ENCODE results near the gene UXS1.
A peak's percentile ranks its signal among the peaks of the same experiment; 100 is the strongest.

UXS1 gene

GRCh38 chr2:106184857-106185256 lies 9.2 kb downstream of the UXS1 start:
- Mint-ChIP-seq H3K27me3 (no peaks in the 10 kb centered on the region), H3K27ac (ENCODE audit: low read depth) (no peak overlapping the region), H3K36me3 (ENCODE audit: insufficient read depth) (peaks cover 3% of the 10 kb centered on the region), H3K4me1 (peaks cover 63% of the 10 kb centered on the region), H3K9me3 (no peaks in the 10 kb centered on the region), H3K4me3 (no peak overlapping the region)
- ATAC-seq (replicated peaks; ENCODE audit: extremely low read depth, poor library complexity, severe bottlenecking) (no peak), DNase-seq (ENCODE audit: low spot score in 2 of 2) (no peak)

GRCh38 chr2:106184394-106184793 lies 9.7 kb downstream of the UXS1 start:
- peaks cover 60% of the 10 kb centered on the region for H3K4me1 Mint-ChIP-seq
- ATAC-seq (replicated peaks; ENCODE audit: extremely low read depth, poor library complexity, severe bottlenecking) (no peak), DNase-seq (ENCODE audit: low spot score in 2 of 2) (no peak)
- no peaks in the 10 kb centered on the region for H3K9me3 Mint-ChIP-seq
- no peak overlapping the region for H3K4me3 Mint-ChIP-seq
- H3K27me3 Mint-ChIP-seq: no peaks in the 10 kb centered on the region
- peaks cover 3% of the 10 kb centered on the region for H3K36me3 Mint-ChIP-seq (ENCODE audit: insufficient read depth)
- no peak overlapping the region for H3K27ac Mint-ChIP-seq (ENCODE audit: low read depth)

GRCh38 chr2:106183101-106183696 lies 10.9 kb downstream of the UXS1 start:
- DNase-seq (ENCODE audit: low spot score in 2 of 2) (no peak), ATAC-seq (replicated peaks; ENCODE audit: extremely low read depth, poor library complexity, severe bottlenecking) (no peak)
- H3K9me3 Mint-ChIP-seq: no peaks in the 10 kb centered on the region
- no peaks in the 10 kb centered on the region for H3K36me3 Mint-ChIP-seq (ENCODE audit: insufficient read depth)
- H3K27me3 Mint-ChIP-seq: no peaks in the 10 kb centered on the region
- no peak overlapping the region for H3K4me3 Mint-ChIP-seq
- peaks cover 60% of the 10 kb centered on the region for H3K4me1 Mint-ChIP-seq
- H3K27ac Mint-ChIP-seq (ENCODE audit: low read depth): no peak overlapping the region

GRCh38 chr2:106181064-106181463 lies 13.0 kb downstream of the UXS1 start:
- Mint-ChIP-seq H3K36me3 (ENCODE audit: insufficient read depth) (peaks cover 2% of the 10 kb centered on the region), H3K4me1 (peaks cover 67% of the 10 kb centered on the region), H3K4me3 (no peak overlapping the region), H3K9me3 (no peaks in the 10 kb centered on the region), H3K27ac (ENCODE audit: low read depth) (no peak overlapping the region), H3K27me3 (no peaks in the 10 kb centered on the region)
- DNase-seq (ENCODE audit: low spot score in 2 of 2) (no peak), ATAC-seq (replicated peaks; ENCODE audit: extremely low read depth, poor library complexity, severe bottlenecking) (no peak)

GRCh38 chr2:106180602-106181001 lies 13.5 kb downstream of the UXS1 start:
- H3K4me1 Mint-ChIP-seq: peaks cover 68% of the 10 kb centered on the region
- no peak for ATAC-seq (replicated peaks; ENCODE audit: extremely low read depth, poor library complexity, severe bottlenecking)
- no peaks in the 10 kb centered on the region for H3K27me3 Mint-ChIP-seq
- no peaks in the 10 kb centered on the region for H3K9me3 Mint-ChIP-seq
- no peak overlapping the region for H3K4me3 Mint-ChIP-seq
- no peak overlapping the region for H3K27ac Mint-ChIP-seq (ENCODE audit: low read depth)
- peaks cover 2% of the 10 kb centered on the region for H3K36me3 Mint-ChIP-seq (ENCODE audit: insufficient read depth)
- no peak for DNase-seq (ENCODE audit: low spot score in 2 of 2)

- H3K27ac Mint-ChIP-seq (ENCODE audit: low read depth): no peak overlapping the region
- DNase-seq (ENCODE audit: low spot score in 2 of 2) (no peak), ATAC-seq (replicated peaks; ENCODE audit: extremely low read depth, poor library complexity, severe bottlenecking) (no peak)
- H3K27me3 Mint-ChIP-seq: no peaks in the 10 kb centered on the region
- H3K4me3 Mint-ChIP-seq: no peak overlapping the region
- H3K36me3 Mint-ChIP-seq (ENCODE audit: insufficient read depth): peaks cover 2% of the 10 kb centered on the region
- no peaks in the 10 kb centered on the region for H3K9me3 Mint-ChIP-seq
- peaks cover 63% of the 10 kb centered on the region for H3K4me1 Mint-ChIP-seq
Observed at GRCh38 chr2:106178716-106179115, 15.4 kb downstream of the UXS1 start.

- no peaks in the 10 kb centered on the region for H3K27me3 Mint-ChIP-seq
- H3K9me3 Mint-ChIP-seq: no peaks in the 10 kb centered on the region
- H3K4me3 Mint-ChIP-seq: no peak overlapping the region
- DNase-seq (ENCODE audit: low spot score in 2 of 2) (no peak), ATAC-seq (replicated peaks; ENCODE audit: extremely low read depth, poor library complexity, severe bottlenecking) (no peak)
- peaks cover 4% of the 10 kb centered on the region for H3K36me3 Mint-ChIP-seq (ENCODE audit: insufficient read depth)
- H3K27ac Mint-ChIP-seq (ENCODE audit: low read depth): peak overlapping the region; percentile 27
- H3K4me1 Mint-ChIP-seq: peaks cover 58% of the 10 kb centered on the region
Observed at GRCh38 chr2:106177581-106177980, 16.5 kb downstream of the UXS1 start.

GRCh38 chr2:106176446-106177099 lies 17.5 kb downstream of the UXS1 start:
- Mint-ChIP-seq H3K4me3 (no peak overlapping the region), H3K36me3 (ENCODE audit: insufficient read depth) (peaks cover 5% of the 10 kb centered on the region), H3K4me1 (peaks cover 53% of the 10 kb centered on the region), H3K27ac (ENCODE audit: low read depth) (no peak overlapping the region), H3K9me3 (no peaks in the 10 kb centered on the region), H3K27me3 (no peaks in the 10 kb centered on the region)
- ATAC-seq (replicated peaks; ENCODE audit: extremely low read depth, poor library complexity, severe bottlenecking): no peak
- DNase-seq (ENCODE audit: low spot score in 2 of 2): no peak

GRCh38 chr2:106175086-106175850 lies 18.8 kb downstream of the UXS1 start:
- Mint-ChIP-seq H3K36me3 (ENCODE audit: insufficient read depth) (peaks cover 7% of the 10 kb centered on the region), H3K4me1 (peaks cover 45% of the 10 kb centered on the region), H3K4me3 (no peak overlapping the region), H3K27ac (ENCODE audit: low read depth) (no peak overlapping the region), H3K27me3 (no peaks in the 10 kb centered on the region), H3K9me3 (no peaks in the 10 kb centered on the region)
- DNase-seq (ENCODE audit: low spot score in 2 of 2): no peak
- no peak for ATAC-seq (replicated peaks; ENCODE audit: extremely low read depth, poor library complexity, severe bottlenecking)

- H3K27ac Mint-ChIP-seq (ENCODE audit: low read depth): no peak overlapping the region
- H3K4me1 Mint-ChIP-seq: peaks cover 52% of the 10 kb centered on the region
- DNase-seq (ENCODE audit: low spot score in 2 of 2) (no peak), ATAC-seq (replicated peaks; ENCODE audit: extremely low read depth, poor library complexity, severe bottlenecking) (no peak)
- H3K36me3 Mint-ChIP-seq (ENCODE audit: insufficient read depth): peaks cover 7% of the 10 kb centered on the region
- H3K4me3 Mint-ChIP-seq: no peak overlapping the region
- H3K27me3 Mint-ChIP-seq: no peaks in the 10 kb centered on the region
- no peaks in the 10 kb centered on the region for H3K9me3 Mint-ChIP-seq
Observed at GRCh38 chr2:106174056-106174455, 20.0 kb downstream of the UXS1 start.

GRCh38 chr2:106172649-106173048 lies 21.5 kb downstream of the UXS1 start:
- ATAC-seq (replicated peaks; ENCODE audit: extremely low read depth, poor library complexity, severe bottlenecking) (no peak), DNase-seq (ENCODE audit: low spot score in 2 of 2) (no peak)
- Mint-ChIP-seq H3K9me3 (no peaks in the 10 kb centered on the region), H3K27ac (ENCODE audit: low read depth) (no peak overlapping the region), H3K36me3 (ENCODE audit: insufficient read depth) (peaks cover 7% of the 10 kb centered on the region), H3K4me1 (peaks cover 49% of the 10 kb centered on the region), H3K4me3 (no peak overlapping the region), H3K27me3 (no peaks in the 10 kb centered on the region)

- H3K4me1 Mint-ChIP-seq: peaks cover 49% of the 10 kb centered on the region
- H3K27ac Mint-ChIP-seq (ENCODE audit: low read depth): no peak overlapping the region
Observed at GRCh38 chr2:106168657-106169056, 25.4 kb downstream of the UXS1 start.

GRCh38 chr2:106167067-106167466 lies 27.0 kb downstream of the UXS1 start:
- H3K4me1 Mint-ChIP-seq: peaks cover 47% of the 10 kb centered on the region

More at GRCh38 chr2:106168657-106169056, 25.4 kb downstream of the UXS1 start:
- ATAC-seq (replicated peaks; ENCODE audit: extremely low read depth, poor library complexity, severe bottlenecking) (no peak), DNase-seq (ENCODE audit: low spot score in 2 of 2) (no peak)
- H3K9me3 Mint-ChIP-seq: no peaks in the 10 kb centered on the region
- peaks cover 5% of the 10 kb centered on the region for H3K36me3 Mint-ChIP-seq (ENCODE audit: insufficient read depth)
- H3K27me3 Mint-ChIP-seq: no peaks in the 10 kb centered on the region
- H3K4me3 Mint-ChIP-seq: no peak overlapping the region

More at GRCh38 chr2:106167067-106167466, 27.0 kb downstream of the UXS1 start:
- Mint-ChIP-seq H3K27me3 (no peaks in the 10 kb centered on the region), H3K36me3 (ENCODE audit: insufficient read depth) (peaks cover 2% of the 10 kb centered on the region), H3K4me3 (no peak overlapping the region), H3K9me3 (no peaks in the 10 kb centered on the region), H3K27ac (ENCODE audit: low read depth) (no peak overlapping the region)
- ATAC-seq (replicated peaks; ENCODE audit: extremely low read depth, poor library complexity, severe bottlenecking): no peak
- DNase-seq (ENCODE audit: low spot score in 2 of 2): no peak
